Breast epithelium (tissue), 3 donors: ENCODE data around the gene SYMPK.

ENCODE experiments used
- CTCF ChIP-seq, 3 donors: fragments of 450-650 bp; IDR thresholded peaks; one replicate each; pipeline ENCODE4 v1.5.1; 2016 to 2017; ENCODE audit warnings: antibody characterized with exemption in 3 of 3, mild to moderate bottlenecking in 3 of 3, moderate library complexity in 3 of 3
- POLR2A ChIP-seq: fragments of 450-650 bp; IDR thresholded peaks from one replicate; pipeline ENCODE4 v1.6.1; 2016; ENCODE audit warnings: antibody characterized with exemption, mild to moderate bottlenecking, moderate library complexity

- TF ChIP-seq CTCF (IDR thresholded peaks at IDR 0.05) (no peak), POLR2A (no peak)
These were observed 89.6 kb downstream of the SYMPK start for GRCh38 chr19:45773384-45773783.
